OCI-LY1 (cell line): ENCODE results near the gene SERHL2.
"Not testable (repeated sequence)": the region's sequence is repeated elsewhere in the genome, so short reads cannot be mapped to it uniquely, and the experiment has no call there.

ENCODE experiments used
- EZH2 ChIP-seq: fragments of 200-600 bp; sonication (generic), shearing (Covaris generic); IDR thresholded peaks from 2 replicates; pipeline ENCODE4 v1.8.0; 2017; ENCODE audit warnings: borderline replicate concordance, mixed run types, mild to moderate bottlenecking, antibody characterized with exemption, low read length, moderate library complexity, mixed read lengths
- TF ChIP-seq, protein P1 (sequence below): fragments of 200-600 bp; sonication (generic), shearing (Covaris generic); IDR thresholded peaks from 2 replicates; pipeline ENCODE4 v1.5.1; 2017; ENCODE audit warnings: mild to moderate bottlenecking, antibody characterized with exemption, low read length, moderate library complexity, mixed read lengths

DNA sequence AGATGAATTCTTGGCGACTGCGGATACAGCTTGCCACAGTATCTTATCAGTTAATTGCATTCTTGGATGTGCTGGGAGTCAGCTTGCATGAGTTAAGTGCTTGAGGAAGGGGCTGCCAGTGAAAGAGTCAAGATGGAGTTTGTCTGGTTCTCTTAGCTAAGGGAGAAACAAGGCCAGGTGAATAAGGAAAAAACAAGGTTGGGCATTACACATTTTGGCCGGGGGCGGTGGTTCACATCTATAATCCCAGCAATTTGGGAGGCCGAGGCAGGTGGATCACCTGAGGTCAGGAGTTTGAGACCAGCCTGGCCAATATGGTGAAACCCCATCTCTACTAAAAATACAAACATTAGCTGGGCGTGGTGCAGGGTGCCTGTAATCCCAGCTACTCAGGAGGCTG, 5.6 kb upstream of the SERHL2 start:
- TF ChIP-seq, protein P1, sequence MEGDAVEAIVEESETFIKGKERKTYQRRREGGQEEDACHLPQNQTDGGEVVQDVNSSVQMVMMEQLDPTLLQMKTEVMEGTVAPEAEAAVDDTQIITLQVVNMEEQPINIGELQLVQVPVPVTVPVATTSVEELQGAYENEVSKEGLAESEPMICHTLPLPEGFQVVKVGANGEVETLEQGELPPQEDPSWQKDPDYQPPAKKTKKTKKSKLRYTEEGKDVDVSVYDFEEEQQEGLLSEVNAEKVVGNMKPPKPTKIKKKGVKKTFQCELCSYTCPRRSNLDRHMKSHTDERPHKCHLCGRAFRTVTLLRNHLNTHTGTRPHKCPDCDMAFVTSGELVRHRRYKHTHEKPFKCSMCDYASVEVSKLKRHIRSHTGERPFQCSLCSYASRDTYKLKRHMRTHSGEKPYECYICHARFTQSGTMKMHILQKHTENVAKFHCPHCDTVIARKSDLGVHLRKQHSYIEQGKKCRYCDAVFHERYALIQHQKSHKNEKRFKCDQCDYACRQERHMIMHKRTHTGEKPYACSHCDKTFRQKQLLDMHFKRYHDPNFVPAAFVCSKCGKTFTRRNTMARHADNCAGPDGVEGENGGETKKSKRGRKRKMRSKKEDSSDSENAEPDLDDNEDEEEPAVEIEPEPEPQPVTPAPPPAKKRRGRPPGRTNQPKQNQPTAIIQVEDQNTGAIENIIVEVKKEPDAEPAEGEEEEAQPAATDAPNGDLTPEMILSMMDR, result not testable (repeated sequence)
- not testable (repeated sequence) for TF ChIP-seq EZH2
